GDM1 (cell line): ENCODE data around the gene TGM3.

ENCODE experiments used
- DNase-seq: peaks from one replicate; lab custom pipeline; 2025; lab: John Stamatoyannopoulos, UW

TGM3 gene

GRCh38 chr20:2307136-2307535, 11.3 kb downstream of the TGM3 start:
- no peak for DNase-seq

- DNase-seq = no peak
Measured at GRCh38 chr20:2311329-2311728, 15.5 kb downstream of the TGM3 start.

GRCh38 chr20:2312876-2313275, 17.1 kb downstream of the TGM3 start:
- no peak for DNase-seq

- no peak for DNase-seq
Measured at GRCh38 chr20:2313316-2313715, 17.5 kb downstream of the TGM3 start.

GRCh38 chr20:2314759-2315439, 19.1 kb downstream of the TGM3 start:
- no peak for DNase-seq

- no peak for DNase-seq
Measured at GRCh38 chr20:2315440-2315778, 19.6 kb downstream of the TGM3 start.

- no peak for DNase-seq
Measured at GRCh38 chr20:2316847-2317495, 21.2 kb downstream of the TGM3 start.

- DNase-seq = no peak
Measured at GRCh38 chr20:2320813-2321658, 25.2 kb downstream of the TGM3 start.

- DNase-seq = no peak
Measured at GRCh38 chr20:2323051-2323450, 27.2 kb downstream of the TGM3 start.

- no peak for DNase-seq
Measured at GRCh38 chr20:2326046-2326445, 30.2 kb downstream of the TGM3 start.

GRCh38 chr20:2327620-2328555, 32.1 kb downstream of the TGM3 start:
- no peak for DNase-seq

- DNase-seq = no peak
Measured at GRCh38 chr20:2329286-2329685, 33.5 kb downstream of the TGM3 start.

GRCh38 chr20:2330090-2330695, 34.4 kb downstream of the TGM3 start:
- DNase-seq = no peak

- DNase-seq = no peak
Measured at GRCh38 chr20:2331106-2331505, 35.3 kb downstream of the TGM3 start.

GRCh38 chr20:2331901-2332565, 36.2 kb downstream of the TGM3 start:
- DNase-seq = no peak

- DNase-seq = no peak
Measured at GRCh38 chr20:2332711-2333110, 36.9 kb downstream of the TGM3 start.

GRCh38 chr20:2333821-2334220, 38.0 kb downstream of the TGM3 start:
- DNase-seq = no peak

GRCh38 chr20:2335096-2335870, 39.5 kb downstream of the TGM3 start:
- DNase-seq = no peak

GRCh38 chr20:2336471-2336870, 40.7 kb downstream of the TGM3 start:
- DNase-seq = no peak

GRCh38 chr20:2337142-2337541, 41.3 kb downstream of the TGM3 start:
- DNase-seq = no peak
